OCI-LY3 (cell line): ENCODE measurements around the gene DOK4.

ENCODE experiments used
- H2AFZ ChIP-seq: fragments of 200-600, 300-600 bp; shearing (Covaris generic); 2 replicates; pipeline ENCODE4 v1.6.0; 2014; ENCODE audit warnings: antibody characterized with exemption, low read depth, low read length
- H3K27ac ChIP-seq: fragments of 200-600, 300-600 bp; sonication (generic); 2 replicates; pipeline ENCODE4 v1.5.1; 2014; ENCODE audit warnings: mild to moderate bottlenecking, low read length, moderate library complexity, mixed read lengths
- H3K27me3 ChIP-seq: fragments of 200-600, 300-600 bp; sonication (generic); 2 replicates; pipeline ENCODE4 v1.6.1; 2014; ENCODE audit warnings: low read depth, low read length, mixed read lengths
- H3K36me3 ChIP-seq: fragments of 200-600, 300-600 bp; sonication (generic); replicated peaks from 2 replicates; pipeline ENCODE3; 2014; ENCODE audit warnings: low read depth, low read length, mixed read lengths
- H3K4me1 ChIP-seq: fragments of 300-600, 200-600 bp; sonication (generic); 2 replicates; pipeline ENCODE4 v1.6.1; 2014; ENCODE audit warnings: low read length, mixed read lengths
- H3K4me2 ChIP-seq: fragments of 200-600, 300-600 bp; sonication (generic); 2 replicates; pipeline ENCODE4 v1.6.1; 2014; ENCODE audit warnings: low read length, mixed read lengths
- H3K4me3 ChIP-seq: fragments of 300-600, 200-600 bp; sonication (generic); 2 replicates; pipeline ENCODE4 v1.5.1; 2014; ENCODE audit warnings: antibody characterized with exemption, mild to moderate bottlenecking, low read length, moderate library complexity
- H3K79me2 ChIP-seq: fragments of 300-600, 200-600 bp; shearing (Covaris generic); 2 replicates; pipeline ENCODE4 v1.6.1; 2014; ENCODE audit warnings: mild to moderate bottlenecking, low read length, mixed read lengths
- H3K9ac ChIP-seq: fragments of 300-600, 200-600 bp; shearing (Covaris generic); 2 replicates; pipeline ENCODE4 v1.6.0; 2014; ENCODE audit warnings: mild to moderate bottlenecking, low read length, moderate library complexity
- H3K9me3 ChIP-seq: fragments of 200-600, 300-600 bp; shearing (Covaris generic); 2 replicates; pipeline ENCODE4 v1.6.1; 2014; ENCODE audit warnings: low read length, mixed read lengths; ENCODE audit not compliant: insufficient read depth
- H4K20me1 ChIP-seq: fragments of 200-600, 300-600 bp; sonication (generic); 2 replicates; pipeline ENCODE4 v1.6.1; 2016; ENCODE audit warnings: low read length, mixed read lengths; ENCODE audit not compliant: insufficient read depth
- EZH2phosphoT487 ChIP-seq: fragments of 200-600 bp; shearing (Covaris generic); IDR thresholded peaks from 2 replicates; pipeline ENCODE4 v1.6.1; 2018; ENCODE audit warnings: antibody characterized with exemption, mixed run types, low read depth
- TF ChIP-seq, protein P1 (sequence below): fragments of 200-600, 300-600 bp; sonication (generic); IDR thresholded peaks from 2 replicates; pipeline ENCODE4 v1.5.1; 2014; ENCODE audit warnings: antibody characterized with exemption, low read length, low read depth

DOK4 gene

GRCh38 chr16:57525761-57526160, 39.5 kb upstream of the DOK4 start:
- H3K79me2 ChIP-seq: no peaks in the 10 kb centered on the region
- H4K20me1 ChIP-seq: peaks cover 17% of the 10 kb centered on the region; the same call in 1 of the 2 replicates
- H3K4me3 ChIP-seq: no peak overlapping the region
- no peaks in the 10 kb centered on the region for H3K36me3 ChIP-seq
- TF ChIP-seq EZH2phosphoT487: no peak
- TF ChIP-seq, protein P1, sequence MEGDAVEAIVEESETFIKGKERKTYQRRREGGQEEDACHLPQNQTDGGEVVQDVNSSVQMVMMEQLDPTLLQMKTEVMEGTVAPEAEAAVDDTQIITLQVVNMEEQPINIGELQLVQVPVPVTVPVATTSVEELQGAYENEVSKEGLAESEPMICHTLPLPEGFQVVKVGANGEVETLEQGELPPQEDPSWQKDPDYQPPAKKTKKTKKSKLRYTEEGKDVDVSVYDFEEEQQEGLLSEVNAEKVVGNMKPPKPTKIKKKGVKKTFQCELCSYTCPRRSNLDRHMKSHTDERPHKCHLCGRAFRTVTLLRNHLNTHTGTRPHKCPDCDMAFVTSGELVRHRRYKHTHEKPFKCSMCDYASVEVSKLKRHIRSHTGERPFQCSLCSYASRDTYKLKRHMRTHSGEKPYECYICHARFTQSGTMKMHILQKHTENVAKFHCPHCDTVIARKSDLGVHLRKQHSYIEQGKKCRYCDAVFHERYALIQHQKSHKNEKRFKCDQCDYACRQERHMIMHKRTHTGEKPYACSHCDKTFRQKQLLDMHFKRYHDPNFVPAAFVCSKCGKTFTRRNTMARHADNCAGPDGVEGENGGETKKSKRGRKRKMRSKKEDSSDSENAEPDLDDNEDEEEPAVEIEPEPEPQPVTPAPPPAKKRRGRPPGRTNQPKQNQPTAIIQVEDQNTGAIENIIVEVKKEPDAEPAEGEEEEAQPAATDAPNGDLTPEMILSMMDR: no peak
- H3K4me2 ChIP-seq: no peak overlapping the region
- no peak overlapping the region for H2AFZ ChIP-seq
- H3K4me1 ChIP-seq: peaks cover 22% of the 10 kb centered on the region
- H3K9me3 ChIP-seq: no peaks in the 10 kb centered on the region
- H3K27ac ChIP-seq: no peak overlapping the region
- H3K9ac ChIP-seq: no peak overlapping the region
- H3K27me3 ChIP-seq: peaks cover 68% of the 10 kb centered on the region

DNA sequence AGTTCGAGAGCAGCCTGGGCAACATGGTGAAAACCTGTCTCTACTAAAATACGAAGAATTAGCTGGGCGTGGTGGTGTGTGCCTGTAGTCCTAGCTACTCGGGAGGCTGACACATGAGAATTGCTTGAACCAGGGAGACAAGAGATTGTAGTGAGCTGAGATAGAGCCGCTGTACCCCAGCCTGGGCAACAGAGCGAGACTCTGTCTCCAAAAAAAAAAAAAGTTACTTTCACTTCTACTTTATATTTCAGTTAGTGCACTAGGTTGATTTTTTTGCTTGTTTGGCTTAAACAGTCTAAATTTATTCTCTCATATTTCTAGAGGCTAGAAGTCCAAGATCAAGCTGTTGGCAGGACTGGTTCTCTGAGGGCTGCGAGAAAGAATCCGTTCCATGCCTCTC, 36.7 kb upstream of the DOK4 start:
- Histone ChIP-seq H3K4me3 (no peak overlapping the region), H3K79me2 (no peaks in the 10 kb centered on the region), H3K9me3 (no peaks in the 10 kb centered on the region), H3K9ac (no peak overlapping the region), H3K4me1 (peaks cover 12% of the 10 kb centered on the region), H3K27ac (no peak overlapping the region), H4K20me1 (peaks cover 7% of the 10 kb centered on the region; the same call in 1 of the 2 replicates), H3K4me2 (no peak overlapping the region), H3K27me3 (peaks cover 49% of the 10 kb centered on the region), H2AFZ (no peak overlapping the region), H3K36me3 (no peaks in the 10 kb centered on the region)
- TF ChIP-seq, protein P1: no peak
- TF ChIP-seq EZH2phosphoT487: no peak

DNA sequence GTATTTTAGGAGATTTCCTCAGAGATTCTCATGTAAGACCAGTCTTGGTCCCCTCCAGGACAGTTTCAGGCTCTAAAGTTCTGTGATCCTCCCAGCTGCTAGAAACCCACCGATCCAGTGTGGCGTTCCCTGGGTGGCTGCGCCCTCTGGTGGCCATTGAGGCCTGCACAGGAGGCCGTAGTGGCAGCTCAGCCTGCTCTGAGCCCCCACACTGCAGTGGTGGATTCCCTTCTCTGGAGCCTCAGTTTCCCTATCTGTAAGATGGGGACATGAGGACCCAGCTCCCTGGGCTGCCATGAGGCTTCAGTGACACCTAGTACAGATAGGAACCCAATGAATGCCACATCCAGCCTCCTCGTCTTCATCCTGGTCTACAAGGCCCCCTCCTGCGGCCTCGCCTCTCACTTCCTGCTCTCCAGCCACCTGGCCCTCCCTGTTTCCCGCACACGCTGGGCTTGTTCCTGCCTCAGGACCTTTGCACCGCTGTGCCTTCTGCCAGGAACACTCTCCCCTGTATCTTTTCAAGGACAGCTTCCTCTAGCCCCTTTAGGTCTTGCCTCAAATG, 33.6 kb upstream of the DOK4 start:
- Histone ChIP-seq H3K79me2 (no peaks in the 10 kb centered on the region), H3K4me3 (no peak overlapping the region), H3K9me3 (no peaks in the 10 kb centered on the region), H3K27me3 (peaks cover 24% of the 10 kb centered on the region), H3K4me2 (no peak overlapping the region), H4K20me1 (no peaks in the 10 kb centered on the region), H3K27ac (no peak overlapping the region), H3K9ac (no peak overlapping the region), H2AFZ (no peak overlapping the region), H3K4me1 (peaks cover 12% of the 10 kb centered on the region), H3K36me3 (no peaks in the 10 kb centered on the region)
- no peak for TF ChIP-seq EZH2phosphoT487
- TF ChIP-seq, protein P1: peak; percentile 99

DNA sequence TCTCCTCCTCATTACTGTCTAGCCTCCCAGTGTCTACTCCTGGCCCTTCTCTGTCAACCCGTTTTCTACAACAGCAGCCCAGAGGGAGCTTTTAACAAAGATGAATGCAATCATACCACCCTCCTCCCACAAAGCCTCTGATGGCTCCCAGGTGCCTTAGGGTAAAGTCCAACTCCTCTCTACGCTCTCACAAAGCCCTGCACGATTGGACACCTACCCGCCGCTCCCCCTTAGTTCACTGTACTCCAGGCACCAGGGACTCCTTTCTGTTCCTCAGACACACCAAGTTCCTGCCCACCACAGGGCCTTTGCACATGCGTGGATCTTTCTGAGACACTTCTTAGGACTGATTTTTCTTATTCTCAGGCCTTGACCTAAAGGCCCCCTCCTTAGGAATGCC, 32.6 kb upstream of the DOK4 start:
- TF ChIP-seq EZH2phosphoT487: no peak
- TF ChIP-seq, protein P1: no peak
- H3K27ac ChIP-seq: no peak overlapping the region
- no peaks in the 10 kb centered on the region for H4K20me1 ChIP-seq
- H3K79me2 ChIP-seq: no peaks in the 10 kb centered on the region
- no peak overlapping the region for H3K4me2 ChIP-seq
- H3K9me3 ChIP-seq: no peaks in the 10 kb centered on the region
- peaks cover 12% of the 10 kb centered on the region for H3K4me1 ChIP-seq
- H3K27me3 ChIP-seq: peaks cover 21% of the 10 kb centered on the region
- H2AFZ ChIP-seq: no peak overlapping the region
- H3K9ac ChIP-seq: no peak overlapping the region
- no peak overlapping the region for H3K4me3 ChIP-seq
- H3K36me3 ChIP-seq: no peaks in the 10 kb centered on the region
